ENCODE data around the gene GJB3.

The GJB3 gene

DNA sequence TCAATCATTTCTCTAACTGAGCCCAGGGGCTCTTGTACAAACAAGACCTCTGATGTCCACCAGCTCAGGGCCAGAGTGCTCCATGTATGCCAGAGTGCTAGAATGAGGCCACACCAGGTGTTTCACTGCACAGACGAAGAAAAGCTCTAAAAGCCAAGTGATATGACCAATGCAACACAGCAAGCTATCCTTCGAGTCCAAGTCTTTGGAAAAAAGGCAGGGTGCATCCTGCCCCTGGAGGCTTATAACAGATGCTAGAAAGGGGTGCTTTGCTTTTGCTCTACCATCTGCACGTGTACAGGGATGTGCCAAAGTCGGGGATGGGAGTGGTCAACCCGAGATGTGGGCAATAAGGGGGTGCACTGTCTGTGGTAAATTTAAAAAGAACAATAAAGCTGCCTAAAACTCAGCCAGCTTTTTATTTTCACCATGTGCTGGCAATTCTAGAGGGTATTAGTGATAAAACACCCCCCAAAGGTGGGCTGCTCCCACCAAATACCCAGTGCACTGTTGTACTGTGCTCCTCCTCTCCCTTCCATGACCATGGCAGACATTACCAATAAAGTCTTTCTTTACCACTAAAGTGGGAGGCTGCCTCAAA is 46.4 kb downstream of the GJB3 start:
- DNase-seq: no peak

DNA sequence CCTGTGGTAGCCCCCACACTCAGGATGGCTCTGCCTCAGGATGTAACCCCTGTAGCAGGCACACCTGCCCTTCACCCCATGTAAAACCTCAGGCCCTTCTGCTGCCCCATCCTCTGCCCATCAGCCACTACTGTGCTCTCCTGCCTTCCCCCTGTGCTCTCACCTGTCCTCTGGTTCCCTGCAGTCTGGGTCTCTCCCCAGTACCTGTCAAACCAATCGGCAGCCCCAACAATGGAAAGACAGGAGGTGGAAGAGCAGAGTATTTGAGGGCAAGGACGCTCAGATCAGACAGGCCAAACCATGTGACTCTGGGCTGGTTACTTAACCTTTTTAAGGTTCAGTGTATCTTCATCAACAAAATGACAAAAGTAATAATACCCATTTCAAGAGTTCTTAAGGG is 47.6 kb downstream of the GJB3 start:
- no peak for DNase-seq

DNA sequence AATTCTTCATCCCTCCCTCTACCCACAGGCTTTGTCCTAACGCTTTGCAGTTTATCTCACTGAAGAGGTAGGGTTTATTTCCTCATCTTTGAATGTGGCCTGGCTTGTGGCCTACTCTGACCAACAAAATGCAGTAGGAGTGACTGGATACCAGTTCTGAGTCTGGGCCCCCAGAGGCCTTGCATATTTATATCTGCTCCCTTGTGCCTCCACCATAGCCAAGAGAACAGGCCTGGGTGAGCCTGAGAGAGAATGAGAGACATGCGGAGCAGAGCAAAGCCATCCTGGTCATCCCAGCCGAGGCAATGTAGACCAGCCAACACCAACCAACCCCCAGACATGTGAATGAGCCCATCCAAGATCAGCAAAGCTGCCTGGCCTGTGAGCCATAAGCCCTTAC is 48.2 kb downstream of the GJB3 start:
- DNase-seq: no peak

GRCh38 chr1:34831721-34832246 is 50.8 kb downstream of the GJB3 start:
- no peak for DNase-seq

DNA sequence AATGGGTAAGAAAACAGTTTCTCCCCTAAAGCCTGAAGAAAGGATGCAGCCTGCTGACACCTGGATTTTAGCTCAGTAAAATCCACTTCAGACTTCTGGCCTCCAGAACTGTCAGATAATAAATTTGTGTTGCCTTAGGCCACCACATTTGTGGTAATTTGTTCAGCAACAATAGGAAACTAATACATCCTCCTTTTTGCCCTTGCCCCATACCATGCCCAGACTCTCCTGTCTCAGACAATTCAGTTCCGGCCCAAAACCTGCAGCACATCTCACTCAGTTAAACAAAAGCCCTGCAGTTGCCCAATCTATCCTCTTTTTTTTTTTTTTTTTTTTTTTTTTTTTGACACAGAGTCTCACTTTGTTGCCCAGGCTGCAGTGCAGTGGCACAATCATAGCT is 52.7 kb downstream of the GJB3 start:
- DNase-seq: no peak

Measured in NCI-H2081 (cell line).